Stomach (tissue), 9 donors: ENCODE results near the gene CD247. TPM values are rescaled to one million over a fixed set of nuclear protein-coding genes. Genes with fewer than 3 reads are reported as not detected.

Experiments
- DNase-seq, 2 donors: peaks; one replicate each; pipeline versions ENCODE4 v3.0.0 to v3.0.0-alpha.2; 2013 to 2019
- H3K27ac ChIP-seq, 5 donors: fragments of 200-600 bp in 4 of 5; sonication (generic) in 4 of 5; one replicate each; pipeline ENCODE4 v1.5.1; 2013 to 2019; ENCODE audit warnings: mild to moderate bottlenecking in 1 of 5, moderate library complexity in 1 of 5
- H3K27me3 ChIP-seq, 3 donors: fragments of 200-600 bp; sonication (generic); one replicate each; pipeline ENCODE4 v1.5.1; 2017 to 2019; ENCODE audit warnings: mixed run types in 1 of 3
- H3K36me3 ChIP-seq, 4 donors: fragments of 200-600 bp; sonication (generic); 1 replicate in 3 of 4; 2 replicates in 1 of 4; pipeline ENCODE4 v1.5.1; 2016 to 2019
- H3K4me1 ChIP-seq, 4 donors: fragments of 200-600 bp; sonication (generic); one replicate each; pipeline ENCODE4 v1.5.1; 2016 to 2019
- H3K4me3 ChIP-seq, 4 donors: fragments of 200-600 bp; sonication (generic) in 3 of 4; one replicate each; pipeline ENCODE4 v1.5.1; 2016 to 2019; ENCODE audit warnings: mild to moderate bottlenecking in 1 of 4
- H3K9me3 ChIP-seq, 4 donors: fragments of 200-600 bp; sonication (generic); one replicate each; pipeline ENCODE4 v1.5.1; 2016 to 2019
- EP300 ChIP-seq: sonication (generic); formaldehyde crosslinking; IDR thresholded peaks from one replicate; pipeline ENCODE4 v1.6.1; 2017; ENCODE audit warnings: antibody characterized with exemption
- POLR2A ChIP-seq, 4 donors: fragments of 450-650 bp; IDR thresholded peaks; one replicate each; pipeline ENCODE4 v1.6.1; 2016; ENCODE audit warnings: antibody characterized with exemption in 4 of 4, control low read depth in 2 of 4, mild to moderate bottlenecking in 1 of 4, moderate library complexity in 1 of 4
- POLR2AphosphoS5 ChIP-seq, 3 donors: sonication (generic); formaldehyde crosslinking; IDR thresholded peaks; one replicate each; pipeline ENCODE4 v1.6.1; 2016; ENCODE audit warnings: antibody characterized with exemption in 3 of 3
- WGBS, 5 donors: extraction: QIAGEN DNeasy Blood & Tissue Kit in 3 of 5; methylation state at CpG; one replicate each; pipeline versions ENCODE4 v1.1.5 to v1.1.7; 2013 to 2018; 5-methylcytosine and 5-hydroxymethylcytosine counted together
- intact Hi-C: fragments of 100-400 bp; cut with DNase I; formaldehyde crosslinking; loops from one replicate; pipeline ENCODE4 v1.15.1; 2023; ENCODE audit warnings: low total_unique reads
- polyA plus RNA-seq, 3 donors: library from polyadenylated mRNA; stranded (reverse); fragments of 200-250 nt; gene quantifications; one replicate each; pipeline ENCODE4 v1.2.3, GENCODE V29; 2013
- total RNA-seq, 5 donors: library from RNA; depleted of rRNA; stranded (reverse); fragments of >200 nt; gene quantifications; one replicate each; pipeline versions ENCODE4 v1.1.0 to v1.2.3, GENCODE V29; 2014 to 2016
- TF ChIP-seq, protein P1 (sequence below), 7 experiments: fragments of 450-650 bp in 4 of 7; fragments of 200-600 bp in 3 of 7; sonication (generic) in 3 of 7; IDR thresholded peaks; one replicate each; pipeline ENCODE4 v1.5.1; 2016 to 2019; ENCODE audit warnings: antibody characterized with exemption in 7 of 7, control low read depth in 2 of 7, mild to moderate bottlenecking in 1 of 7
- donor health status: healthy with polysubstance abuse.
- donor health status: Bipolar disorder and iron deficiency.
- donor health status: healthy.

The CD247 gene
- total and polyA plus RNA-seq, 8 donors: 0.68 to 6.7 (median 3.1) TPM; not detected in 3

DNA sequence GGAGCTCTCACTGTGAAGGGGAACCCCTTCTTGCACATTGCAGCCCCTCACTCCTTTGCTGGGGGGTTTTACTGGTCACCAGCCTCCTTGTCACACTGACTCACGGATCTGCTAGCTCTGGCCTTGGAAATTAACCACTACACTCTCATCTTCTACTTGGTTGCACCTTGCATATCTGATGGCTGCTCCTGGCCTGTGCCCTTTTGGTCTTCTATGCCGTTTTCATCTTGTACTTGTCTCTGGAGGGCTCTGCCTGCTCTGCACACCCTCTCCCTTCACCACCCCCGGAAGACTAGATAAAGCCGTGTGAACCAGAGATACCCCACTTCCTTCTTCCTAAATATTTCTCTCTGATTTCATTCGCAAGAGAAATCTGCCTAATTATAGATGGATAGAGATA, 44.6 kb downstream of the CD247 start:
- intact Hi-C loops: no loop called here
- TF ChIP-seq POLR2A (IDR thresholded peaks at IDR 0.05) (no peak), EP300 (no peak), POLR2AphosphoS5 (IDR thresholded peaks at IDR 0.05) (no peak)
- TF ChIP-seq, protein P1, sequence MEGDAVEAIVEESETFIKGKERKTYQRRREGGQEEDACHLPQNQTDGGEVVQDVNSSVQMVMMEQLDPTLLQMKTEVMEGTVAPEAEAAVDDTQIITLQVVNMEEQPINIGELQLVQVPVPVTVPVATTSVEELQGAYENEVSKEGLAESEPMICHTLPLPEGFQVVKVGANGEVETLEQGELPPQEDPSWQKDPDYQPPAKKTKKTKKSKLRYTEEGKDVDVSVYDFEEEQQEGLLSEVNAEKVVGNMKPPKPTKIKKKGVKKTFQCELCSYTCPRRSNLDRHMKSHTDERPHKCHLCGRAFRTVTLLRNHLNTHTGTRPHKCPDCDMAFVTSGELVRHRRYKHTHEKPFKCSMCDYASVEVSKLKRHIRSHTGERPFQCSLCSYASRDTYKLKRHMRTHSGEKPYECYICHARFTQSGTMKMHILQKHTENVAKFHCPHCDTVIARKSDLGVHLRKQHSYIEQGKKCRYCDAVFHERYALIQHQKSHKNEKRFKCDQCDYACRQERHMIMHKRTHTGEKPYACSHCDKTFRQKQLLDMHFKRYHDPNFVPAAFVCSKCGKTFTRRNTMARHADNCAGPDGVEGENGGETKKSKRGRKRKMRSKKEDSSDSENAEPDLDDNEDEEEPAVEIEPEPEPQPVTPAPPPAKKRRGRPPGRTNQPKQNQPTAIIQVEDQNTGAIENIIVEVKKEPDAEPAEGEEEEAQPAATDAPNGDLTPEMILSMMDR (IDR thresholded peaks at IDR 0.05): no peak
- Histone ChIP-seq H3K36me3 (no peaks in the 10 kb centered on the region), H3K27ac (no peak overlapping the region), H3K4me3 (no peak overlapping the region), H3K27me3 (peaks cover 0 to 7% (median 0%) of the 10 kb centered on the region in 3 donors), H3K9me3 (no peaks in the 10 kb centered on the region), H3K4me1 (peaks cover 0 to 3% (median 0%) of the 10 kb centered on the region in 4 donors)
- WGBS, 5 donors: 58 to 69% (median 61%) methylated on average over 5 of the region's 5 CpGs
- DNase-seq: no peak

DNA sequence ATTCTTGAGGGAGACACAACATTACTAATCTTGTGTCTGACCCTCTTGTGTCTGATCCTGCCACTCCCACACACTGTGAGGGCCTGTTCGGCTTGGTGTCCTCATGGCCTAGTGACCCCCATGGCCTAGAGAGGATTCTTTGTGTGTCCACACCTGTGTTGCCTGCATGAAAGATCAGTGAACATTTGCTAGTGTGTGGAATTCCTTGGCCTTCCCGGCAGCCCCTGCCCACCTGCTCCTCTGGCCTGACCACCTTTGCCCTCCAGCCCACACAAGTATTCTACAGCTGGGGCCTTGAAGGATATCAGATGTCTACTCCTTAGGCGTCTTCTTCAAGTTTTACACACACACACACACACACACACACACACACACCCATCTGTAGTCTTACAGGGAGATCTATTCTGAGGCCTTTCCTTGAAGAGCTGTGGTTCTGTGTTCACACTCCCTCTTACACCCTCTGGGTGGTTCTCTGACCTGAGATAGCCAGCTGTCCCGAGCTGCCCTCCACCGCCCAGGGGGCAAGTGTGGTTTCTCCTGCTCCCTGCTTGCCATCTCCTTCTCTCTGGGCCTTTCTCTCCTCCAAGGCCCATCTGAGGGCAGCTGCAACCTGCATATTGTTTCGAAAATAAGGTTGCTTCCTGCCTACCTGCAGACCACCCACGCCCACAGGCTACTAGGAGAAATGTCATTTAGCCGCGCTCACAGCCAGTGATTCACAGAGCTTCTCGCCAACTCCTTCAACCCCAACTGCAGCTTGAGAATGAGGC, 45.4 kb downstream of the CD247 start:
- TF ChIP-seq POLR2AphosphoS5 (IDR thresholded peaks at IDR 0.05): no peak
- TF ChIP-seq EP300: no peak
- TF ChIP-seq, protein P1 (IDR thresholded peaks at IDR 0.05): no peak
- no peak for TF ChIP-seq POLR2A (IDR thresholded peaks at IDR 0.05)
- peaks cover 0 to 3% (median 0%) of the 10 kb centered on the region in 4 donors for H3K4me1 ChIP-seq
- peaks cover 0 to 7% (median 0%) of the 10 kb centered on the region in 3 donors for H3K27me3 ChIP-seq
- H3K27ac ChIP-seq: no peak overlapping the region
- no peaks in the 10 kb centered on the region for H3K36me3 ChIP-seq
- no peak for DNase-seq
- intact Hi-C loops: no loop called here
- no peaks in the 10 kb centered on the region for H3K9me3 ChIP-seq
- WGBS, 5 donors: 64 to 80% (median 72%) methylated on average over 10 of the region's 10 CpGs
- no peak overlapping the region for H3K4me3 ChIP-seq

DNA sequence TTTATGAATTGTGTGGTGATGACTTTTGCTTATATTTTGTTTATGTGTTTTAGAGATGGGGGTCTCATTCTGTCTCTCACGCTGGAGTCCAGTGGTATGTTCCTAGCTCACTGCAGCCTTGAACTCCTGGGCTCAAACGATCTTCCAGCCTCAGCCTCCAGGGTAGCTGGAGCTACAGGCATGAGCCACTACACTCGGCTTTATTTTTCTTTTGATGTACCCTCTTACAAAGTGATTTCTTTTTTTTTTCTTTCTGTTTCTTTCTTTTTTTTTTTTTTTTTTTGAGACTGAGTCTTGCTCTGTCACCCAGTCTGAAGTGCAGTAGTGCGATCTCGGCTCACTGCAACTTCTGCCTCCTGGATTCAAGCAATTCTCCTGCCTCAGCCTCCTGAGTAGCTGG, 46.8 kb downstream of the CD247 start:
- peaks cover 0 to 3% (median 0%) of the 10 kb centered on the region in 4 donors for H3K4me1 ChIP-seq
- no peak for DNase-seq
- intact Hi-C loops: no loop called here
- no peaks in the 10 kb centered on the region for H3K9me3 ChIP-seq
- H3K36me3 ChIP-seq: no peaks in the 10 kb centered on the region
- no peak overlapping the region for H3K4me3 ChIP-seq
- no peak overlapping the region for H3K27ac ChIP-seq
- TF ChIP-seq, protein P1 (IDR thresholded peaks at IDR 0.05): no peak
- TF ChIP-seq EP300: no peak
- TF ChIP-seq POLR2A (IDR thresholded peaks at IDR 0.05): no peak
- no peak for TF ChIP-seq POLR2AphosphoS5 (IDR thresholded peaks at IDR 0.05)
- peaks cover 0 to 7% (median 0%) of the 10 kb centered on the region in 3 donors for H3K27me3 ChIP-seq
- 86 to 94% (median 91%) methylated on average over 5 of the region's 5 CpGs for WGBS, 5 donors

DNA sequence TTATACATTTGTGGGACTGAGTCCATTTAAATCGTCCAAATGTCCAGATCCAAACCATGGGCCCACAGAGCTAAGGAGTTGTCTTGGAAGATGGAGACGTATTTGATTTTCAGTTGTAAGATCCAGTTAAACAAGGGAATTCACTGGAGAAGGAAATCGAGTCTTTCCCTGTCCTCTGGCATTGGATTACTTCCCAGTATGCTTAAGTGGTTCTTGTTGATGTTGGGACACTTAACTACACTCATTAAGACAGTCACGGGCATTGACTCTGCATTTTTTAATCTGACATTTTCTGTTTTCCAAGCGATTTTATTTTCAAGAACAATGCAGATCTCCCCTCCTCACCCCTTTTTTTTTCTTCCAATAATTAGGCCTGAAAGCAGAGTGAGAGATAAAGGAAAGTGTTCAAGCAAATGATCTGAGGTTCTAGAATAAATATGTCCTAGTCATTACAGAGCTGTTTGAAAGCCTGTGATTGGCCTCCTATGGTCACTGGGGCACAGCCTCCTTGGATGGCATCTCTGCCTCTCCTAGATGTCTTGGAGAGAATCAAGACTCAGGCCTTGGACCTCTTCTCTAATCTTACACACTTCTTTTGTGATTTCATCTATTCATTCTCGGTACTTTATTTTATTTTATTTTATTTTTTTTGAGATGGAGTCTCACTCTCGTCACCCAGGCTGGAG, 48.9 kb downstream of the CD247 start:
- TF ChIP-seq, protein P1 (IDR thresholded peaks at IDR 0.05): no peak
- TF ChIP-seq POLR2A (IDR thresholded peaks at IDR 0.05): no peak
- TF ChIP-seq POLR2AphosphoS5 (IDR thresholded peaks at IDR 0.05): no peak
- no peak for TF ChIP-seq EP300
- peaks cover 0 to 3% (median 0%) of the 10 kb centered on the region in 4 donors for H3K4me1 ChIP-seq
- H3K4me3 ChIP-seq: no peak overlapping the region
- intact Hi-C loops: no loop called here
- H3K9me3 ChIP-seq: no peaks in the 10 kb centered on the region
- H3K36me3 ChIP-seq: no peaks in the 10 kb centered on the region
- DNase-seq: no peak
- 68 to 78% (median 75%) methylated on average over 7 of the region's 7 CpGs for WGBS, 5 donors
- H3K27ac ChIP-seq: no peak overlapping the region
- H3K27me3 ChIP-seq: peaks cover 0 to 7% (median 0%) of the 10 kb centered on the region in 3 donors
